SU-DHL-6 (cell line): ENCODE data around the gene OLIG3.

Experiments
- H2AFZ ChIP-seq: fragments of 200-600 bp; sonication (generic); 2 replicates; pipeline ENCODE4 v1.6.1; 2014; ENCODE audit warnings: low read depth, mild to moderate bottlenecking, moderate library complexity, mixed read lengths, antibody characterized with exemption, low read length; ENCODE audit not compliant: severe bottlenecking
- H3F3A ChIP-seq: fragments of 200-600 bp; shearing (Covaris generic); 2 replicates; pipeline ENCODE4 v1.6.0; 2016; ENCODE audit warnings: antibody characterized with exemption, mild to moderate bottlenecking; ENCODE audit not compliant: insufficient read depth
- H3K27ac ChIP-seq: fragments of 200-600 bp; sonication (generic); 2 replicates; pipeline ENCODE4 v1.5.1; 2016; ENCODE audit warnings: low read depth, mild to moderate bottlenecking, low read length, moderate library complexity, mixed read lengths
- H3K27me3 ChIP-seq: fragments of 200-600 bp; sonication (generic), shearing (Covaris generic); 2 replicates; pipeline ENCODE4 v1.6.0; 2014; ENCODE audit warnings: mild to moderate bottlenecking, low read length
- H3K36me3 ChIP-seq: fragments of 200-600 bp; sonication (generic); 2 replicates; pipeline ENCODE4 v1.6.1; 2014; ENCODE audit warnings: mild to moderate bottlenecking, low read length, mixed read lengths
- H3K4me2 ChIP-seq: fragments of 300-600, 200-600 bp; shearing (Covaris generic), sonication (generic); 2 replicates; pipeline ENCODE4 v1.6.0; 2014; ENCODE audit warnings: low read length, low read depth, mild to moderate bottlenecking; ENCODE audit not compliant: poor library complexity, severe bottlenecking
- H3K4me3 ChIP-seq: fragments of 200-600 bp; sonication (generic); 2 replicates; pipeline ENCODE4 v1.5.1; 2014; ENCODE audit warnings: antibody characterized with exemption, low read length, mild to moderate bottlenecking, mixed read lengths; ENCODE audit not compliant: insufficient read depth, poor library complexity, severe bottlenecking
- H3K79me2 ChIP-seq: fragments of 200-600 bp; sonication (generic); 2 replicates; pipeline ENCODE4 v1.6.1; 2014; ENCODE audit warnings: mild to moderate bottlenecking, low read length, moderate library complexity; ENCODE audit not compliant: insufficient read depth
- H3K9ac ChIP-seq: fragments of 200-600 bp; sonication (generic); 2 replicates; pipeline ENCODE4 v1.7.0; 2014; ENCODE audit warnings: mild to moderate bottlenecking, low read length
- H3K9me2 ChIP-seq: fragments of 200-600 bp; sonication (generic); replicated peaks from 2 replicates; pipeline ENCODE4 v1.6.1; 2014; ENCODE audit warnings: low read length; ENCODE audit not compliant: insufficient read depth
- H3K9me3 ChIP-seq: fragments of 200-600 bp; sonication (generic); 2 replicates; pipeline ENCODE4 v1.6.1; 2014; ENCODE audit warnings: low read length, mixed read lengths; ENCODE audit not compliant: insufficient read depth
- H4K20me1 ChIP-seq: fragments of 200-600 bp; sonication (generic); 2 replicates; pipeline ENCODE4 v1.6.1; 2014; ENCODE audit warnings: low read depth, mild to moderate bottlenecking, antibody characterized with exemption, low read length, moderate library complexity, mixed read lengths
- EZH2phosphoT487 ChIP-seq: fragments of 200-600 bp; sonication (generic), shearing (Covaris generic); conservative IDR thresholded peaks from 2 replicates; pipeline ENCODE4 v1.6.1; 2018; ENCODE audit warnings: mild to moderate bottlenecking, antibody characterized with exemption, low read length, moderate library complexity, mixed read lengths
- TF ChIP-seq, protein P1 (sequence below): fragments of 200-600 bp; sonication (generic); IDR thresholded peaks from one replicate; pipeline ENCODE4 v1.5.1; 2017; ENCODE audit warnings: antibody characterized with exemption, mild to moderate bottlenecking, low read length, moderate library complexity; ENCODE audit not compliant: insufficient read depth, poor library complexity, severe bottlenecking

The OLIG3 gene

DNA sequence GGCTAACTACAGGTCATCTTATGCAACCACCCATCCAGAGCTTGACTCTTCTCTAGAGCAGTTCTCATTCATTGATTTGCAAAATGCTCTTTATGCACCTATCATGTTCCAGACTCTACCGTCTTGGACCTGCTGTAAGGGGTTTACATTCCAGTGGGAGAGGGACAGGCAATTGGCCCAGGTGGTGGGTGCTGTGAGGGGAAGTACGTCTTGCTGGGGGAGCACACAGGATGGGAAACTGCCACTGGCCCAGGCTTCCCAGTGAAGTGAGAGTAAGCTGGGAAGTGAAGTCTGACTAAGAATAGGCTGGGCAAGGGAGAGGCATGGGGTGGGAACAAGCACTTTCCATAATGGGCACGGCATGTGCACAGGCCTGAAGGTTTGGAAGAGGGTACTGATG lies 13.8 kb downstream of the OLIG3 start:
- no peaks in the 10 kb centered on the region for H3K9me2 ChIP-seq
- no peak overlapping the region for H3K4me2 ChIP-seq
- H3K9me3 ChIP-seq = no peaks in the 10 kb centered on the region
- TF ChIP-seq, protein P1, sequence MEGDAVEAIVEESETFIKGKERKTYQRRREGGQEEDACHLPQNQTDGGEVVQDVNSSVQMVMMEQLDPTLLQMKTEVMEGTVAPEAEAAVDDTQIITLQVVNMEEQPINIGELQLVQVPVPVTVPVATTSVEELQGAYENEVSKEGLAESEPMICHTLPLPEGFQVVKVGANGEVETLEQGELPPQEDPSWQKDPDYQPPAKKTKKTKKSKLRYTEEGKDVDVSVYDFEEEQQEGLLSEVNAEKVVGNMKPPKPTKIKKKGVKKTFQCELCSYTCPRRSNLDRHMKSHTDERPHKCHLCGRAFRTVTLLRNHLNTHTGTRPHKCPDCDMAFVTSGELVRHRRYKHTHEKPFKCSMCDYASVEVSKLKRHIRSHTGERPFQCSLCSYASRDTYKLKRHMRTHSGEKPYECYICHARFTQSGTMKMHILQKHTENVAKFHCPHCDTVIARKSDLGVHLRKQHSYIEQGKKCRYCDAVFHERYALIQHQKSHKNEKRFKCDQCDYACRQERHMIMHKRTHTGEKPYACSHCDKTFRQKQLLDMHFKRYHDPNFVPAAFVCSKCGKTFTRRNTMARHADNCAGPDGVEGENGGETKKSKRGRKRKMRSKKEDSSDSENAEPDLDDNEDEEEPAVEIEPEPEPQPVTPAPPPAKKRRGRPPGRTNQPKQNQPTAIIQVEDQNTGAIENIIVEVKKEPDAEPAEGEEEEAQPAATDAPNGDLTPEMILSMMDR = no peak
- no peak for TF ChIP-seq EZH2phosphoT487
- no peak overlapping the region for H3K4me3 ChIP-seq
- no peak overlapping the region for H3K27ac ChIP-seq
- no peaks in the 10 kb centered on the region for H3K36me3 ChIP-seq
- no peaks in the 10 kb centered on the region for H4K20me1 ChIP-seq
- H3K79me2 ChIP-seq = no peaks in the 10 kb centered on the region
- no peak overlapping the region for H2AFZ ChIP-seq
- H3F3A ChIP-seq = no peaks in the 10 kb centered on the region
- no peaks in the 10 kb centered on the region; the same call in 1 of the 2 replicates for H3K27me3 ChIP-seq
- no peak overlapping the region for H3K9ac ChIP-seq

DNA sequence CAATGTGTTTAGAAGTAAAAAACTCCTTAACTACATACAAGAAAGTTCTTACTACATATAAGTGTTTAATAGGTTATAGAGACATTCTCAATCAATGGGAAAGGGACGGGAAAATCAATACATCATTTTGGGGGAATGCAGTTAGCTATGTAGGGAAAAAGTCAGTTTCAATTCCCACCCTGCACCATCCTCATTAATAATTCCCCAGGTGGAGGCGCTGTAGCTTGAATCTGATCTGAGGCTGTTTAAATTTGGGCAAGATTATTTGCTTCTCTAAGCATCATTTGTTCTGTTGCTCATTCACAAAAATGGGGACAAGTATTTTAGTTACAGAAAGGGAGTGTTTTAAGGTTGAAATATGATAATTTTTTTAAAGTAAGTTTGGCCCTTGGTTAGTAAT lies 19.1 kb downstream of the OLIG3 start:
- Histone ChIP-seq H3K27ac (no peak overlapping the region), H3K9me3 (no peaks in the 10 kb centered on the region), H3K79me2 (no peaks in the 10 kb centered on the region), H3K4me3 (no peak overlapping the region), H4K20me1 (no peaks in the 10 kb centered on the region), H3K9ac (no peak overlapping the region), H2AFZ (no peak overlapping the region), H3K36me3 (no peaks in the 10 kb centered on the region), H3K4me2 (no peak overlapping the region), H3F3A (no peaks in the 10 kb centered on the region), H3K27me3 (no peaks in the 10 kb centered on the region), H3K9me2 (no peaks in the 10 kb centered on the region)
- TF ChIP-seq EZH2phosphoT487 = no peak
- TF ChIP-seq, protein P1 = no peak

DNA sequence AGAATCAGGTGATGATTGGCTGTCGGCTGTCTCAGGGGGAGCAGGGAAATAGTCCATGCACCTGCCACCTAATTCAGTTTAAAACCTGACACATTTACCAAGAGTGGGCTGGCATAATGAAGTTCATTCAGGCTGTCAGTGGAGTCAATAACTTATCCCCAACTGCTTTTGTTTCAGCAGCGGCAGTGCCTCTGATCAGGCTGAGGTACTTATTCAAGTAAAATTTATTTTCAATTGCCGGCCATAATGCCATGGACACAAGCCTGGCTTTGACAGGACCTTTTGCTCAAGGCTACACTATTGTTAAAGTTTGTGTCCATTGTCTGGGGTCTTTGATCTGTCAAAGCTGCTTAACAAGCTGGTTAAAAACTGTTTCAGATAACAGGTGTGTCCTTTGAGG lies 20.6 kb downstream of the OLIG3 start:
- H3K27me3 ChIP-seq = no peaks in the 10 kb centered on the region
- H3K9me2 ChIP-seq = no peaks in the 10 kb centered on the region
- H3K9ac ChIP-seq = no peak overlapping the region

More for the DNA sequence above, 20.6 kb downstream of the OLIG3 start:
- Histone ChIP-seq H3K79me2 (no peaks in the 10 kb centered on the region), H3K4me2 (no peak overlapping the region), H3K27ac (no peak overlapping the region), H3K9me3 (no peaks in the 10 kb centered on the region), H3K36me3 (no peaks in the 10 kb centered on the region), H4K20me1 (no peaks in the 10 kb centered on the region), H3K4me3 (no peak overlapping the region), H2AFZ (no peak overlapping the region), H3F3A (no peaks in the 10 kb centered on the region)
- TF ChIP-seq, protein P1 = no peak
- TF ChIP-seq EZH2phosphoT487 = no peak
